Sciatic nerve (tissue), 2 donors: ENCODE measurements around the gene CUBN. TPM values are rescaled to one million over a fixed set of nuclear protein-coding genes. Genes with fewer than 3 reads are reported as not detected.

Experiments used
- ATAC-seq: fragments of 200-7000 bp; cut with Tn5 transposase; one replicate; pipeline ENCODE4 v1.9.1; 2020; ENCODE audit warnings: mild to moderate bottlenecking, moderate library complexity
- DNase-seq: peaks from one replicate; pipeline ENCODE4 v3.0.0-alpha.2; 2020; ENCODE audit warnings: low spot score
- intact Hi-C: fragments of 100-400 bp; cut with DNase I; formaldehyde crosslinking; loops from one replicate; pipeline ENCODE4 v1.14.2; 2022
- total RNA-seq: library from RNA; stranded (reverse); fragmentation: NEBNext Ultra II Directional; extraction: Animal tissue kit (Norgen Biotek cat#: 25700); gene quantifications from one replicate; pipeline ENCODE4 v1.2.1, GENCODE V29; 2021
- donor health status: DM: no; HTN: no; CAD: no.
- donor health status: DM: no; HTN: no; CAD: no.

Gene CUBN
- total RNA-seq, 1 donor from 2014 or later = 27.6 TPM

GRCh38 chr10:17056781-17057428, 72.7 kb downstream of the CUBN start:
- intact Hi-C loops = no loop called here
- ATAC-seq = no peak
- no peak for DNase-seq

- intact Hi-C loops = no loop called here
- ATAC-seq (no peak), DNase-seq (no peak)
Measured at GRCh38 chr10:17053513-17053912, 76.1 kb downstream of the CUBN start.

GRCh38 chr10:17053061-17053460, 76.5 kb downstream of the CUBN start:
- DNase-seq (no peak), ATAC-seq (no peak)
- intact Hi-C loops = no loop called here

- intact Hi-C loops = no loop called here
- DNase-seq = no peak
Measured at GRCh38 chr10:17051851-17052250, 77.8 kb downstream of the CUBN start.

GRCh38 chr10:17049195-17049594, 80.4 kb downstream of the CUBN start:
- DNase-seq = no peak
- no peak for ATAC-seq
- intact Hi-C loops = no loop called here

More at GRCh38 chr10:17051851-17052250, 77.8 kb downstream of the CUBN start:
- no peak for ATAC-seq

- intact Hi-C loops = no loop called here
- ATAC-seq = no peak
Measured at GRCh38 chr10:17047908-17048307, 81.7 kb downstream of the CUBN start.

GRCh38 chr10:17046989-17047388, 82.6 kb downstream of the CUBN start:
- DNase-seq (no peak), ATAC-seq (no peak)
- intact Hi-C loops = no loop called here

More at GRCh38 chr10:17047908-17048307, 81.7 kb downstream of the CUBN start:
- DNase-seq = no peak

- DNase-seq = no peak
- ATAC-seq = no peak
- intact Hi-C loops = no loop called here
Measured at GRCh38 chr10:17043586-17043985, 86.0 kb downstream of the CUBN start.

- ATAC-seq = no peak
- no peak for DNase-seq
- intact Hi-C loops = no loop called here
Measured at GRCh38 chr10:17041626-17042520, 87.7 kb downstream of the CUBN start.

- DNase-seq (peak; percentile 79), ATAC-seq (peak; percentile 96)
- intact Hi-C loops = no loop called here
Measured at GRCh38 chr10:17038627-17039026, 91.0 kb downstream of the CUBN start.

GRCh38 chr10:17037910-17038309, 91.7 kb downstream of the CUBN start:
- intact Hi-C loops = no loop called here
- no peak for DNase-seq
- ATAC-seq = no peak

GRCh38 chr10:17035446-17035845, 94.2 kb downstream of the CUBN start:
- no peak for DNase-seq
- intact Hi-C loops = no loop called here
- no peak for ATAC-seq

GRCh38 chr10:17033529-17034260, 95.9 kb downstream of the CUBN start:
- ATAC-seq = no peak

GRCh38 chr10:17031637-17032635, 97.7 kb downstream of the CUBN start:
- DNase-seq (no peak), ATAC-seq (peak; percentile 11)
- intact Hi-C loops = no loop called here

More at GRCh38 chr10:17033529-17034260, 95.9 kb downstream of the CUBN start:
- intact Hi-C loops = no loop called here
- DNase-seq = no peak

GRCh38 chr10:17029581-17030271, 99.9 kb downstream of the CUBN start:
- ATAC-seq (peak; percentile 90), DNase-seq (peak; percentile 79)
- intact Hi-C loops = no loop called here

- intact Hi-C loops = no loop called here
- no peak for ATAC-seq
- no peak for DNase-seq
Measured at GRCh38 chr10:17029239-17029580, 100.4 kb downstream of the CUBN start.

- ATAC-seq (no peak), DNase-seq (no peak)
- intact Hi-C loops = no loop called here
Measured at GRCh38 chr10:17028798-17029197, 100.8 kb downstream of the CUBN start.
